Tongue (tissue), 2 donors: Measurements from ENCODE around the gene PCDHA8. TPM values are rescaled to one million over a fixed set of nuclear protein-coding genes. Genes with fewer than 3 reads are reported as not detected.
A peak's percentile ranks its signal among the peaks of the same experiment; 100 is the strongest.
"Not testable (repeated sequence)": the region's sequence is repeated elsewhere in the genome, so short reads cannot be mapped to it uniquely, and the experiment has no call there.

Source experiments
- DNase-seq: peaks from one replicate; pipeline ENCODE4 v3.0.0-alpha.2; 2015
- total RNA-seq: library from RNA; depleted of rRNA; stranded (reverse); fragments of >200 nt; gene quantifications from one replicate; pipeline ENCODE4 v1.2.3, GENCODE V29; 2014

Gene PCDHA8
- not detected for total RNA-seq

- DNase-seq, result peak; percentile 1
These were observed at the start of gene PCDHA8 for GRCh38 chr5:140840978-140841962. TSS of gene PCDHA8 (plus strand) at chr5:140841187. CDS start at chr5:140841322, 135 bp downstream.

- peak; percentile 1 for DNase-seq
These were observed 46.3 kb upstream of the PCDHA8 start, which contains the start of gene PCDHA2 for GRCh38 chr5:140794595-140795258. TSS of gene PCDHA2 (plus strand) at chr5:140794852.

- no peak for DNase-seq
These were observed 45.7 kb upstream of the PCDHA8 start for GRCh38 chr5:140795259-140795641.

GRCh38 chr5:140796072-140796717 is 44.8 kb upstream of the PCDHA8 start:
- DNase-seq, result not testable (repeated sequence)

- DNase-seq, result no peak
These were observed 44.3 kb upstream of the PCDHA8 start for GRCh38 chr5:140796718-140797095.

- DNase-seq, result peak; percentile 18
These were observed 40.0 kb upstream of the PCDHA8 start, which contains the start of gene PCDHA3 for GRCh38 chr5:140800816-140801493. TSS of gene PCDHA3 (plus strand) at chr5:140801057.

GRCh38 chr5:140801494-140801841 is 39.5 kb upstream of the PCDHA8 start:
- no peak for DNase-seq

GRCh38 chr5:140802381-140802780 is 38.6 kb upstream of the PCDHA8 start:
- not testable (repeated sequence) for DNase-seq

- DNase-seq, result no peak
These were observed 38.2 kb upstream of the PCDHA8 start for GRCh38 chr5:140802781-140803271.

GRCh38 chr5:140806834-140807775 is 33.9 kb upstream of the PCDHA8 start, which contains the start of gene PCDHA4:
TSS of gene PCDHA4 (plus strand) at chr5:140807068.
- DNase-seq, result peak; percentile 20

- DNase-seq, result not testable (repeated sequence)
These were observed 32.6 kb upstream of the PCDHA8 start for GRCh38 chr5:140808241-140808888.

GRCh38 chr5:140808889-140809291 is 32.1 kb upstream of the PCDHA8 start:
- DNase-seq, result no peak

GRCh38 chr5:140821375-140822280 is 19.4 kb upstream of the PCDHA8 start, which contains the start of gene PCDHA5:
TSS of gene PCDHA5 (plus strand) at chr5:140821613.
- peak; percentile 10 for DNase-seq

GRCh38 chr5:140822281-140822629 is 18.7 kb upstream of the PCDHA8 start:
- no peak for DNase-seq

GRCh38 chr5:140822969-140823368 is 18.0 kb upstream of the PCDHA8 start:
- not testable (repeated sequence) for DNase-seq

GRCh38 chr5:140823475-140823874 is 17.5 kb upstream of the PCDHA8 start:
- DNase-seq, result no peak

- DNase-seq, result peak; percentile 1
These were observed 13.2 kb upstream of the PCDHA8 start, which contains the start of gene PCDHA6 for GRCh38 chr5:140827704-140828361. TSS of gene PCDHA6 (plus strand) at chr5:140827960. CDS start at chr5:140828092, 132 bp downstream.

GRCh38 chr5:140828362-140828737 is 12.6 kb upstream of the PCDHA8 start:
- DNase-seq, result no peak
